ENCODE measurements around the gene ST3GAL3. TPM values are rescaled to one million over a fixed set of nuclear protein-coding genes. Genes with fewer than 3 reads are reported as not detected.

ST3GAL3 gene
- polyA plus RNA-seq, 2 donors = 3.6 to 4.5 TPM

- H3K27ac ChIP-seq (ENCODE audit: low read depth in 2 of 2, low read length in 1 of 2) = no peak overlapping the region
- no peak overlapping the region for H3K4me3 ChIP-seq (ENCODE audit: low read depth in 1 of 2, low read length in 2 of 2)
- no peaks in the 10 kb centered on the region for H3K9me3 ChIP-seq (ENCODE audit: control insufficient read depth in 2 of 2, insufficient read depth in 1 of 2, low read depth in 1 of 2, low read length in 1 of 2)
- H3K4me1 ChIP-seq (ENCODE audit: control insufficient read depth in 2 of 2, insufficient read depth in 2 of 2, low read length in 1 of 2) = no peaks in the 10 kb centered on the region
- 83 to 92% methylated on average over 4 of the region's 4 CpGs for WGBS, 2 donors
- H3K27me3 ChIP-seq (ENCODE audit: control insufficient read depth in 1 of 2, insufficient read depth in 2 of 2, low read length in 2 of 2) = no peaks in the 10 kb centered on the region
- H3K36me3 ChIP-seq (ENCODE audit: control insufficient read depth in 2 of 2, insufficient read depth in 2 of 2, low read length in 1 of 2) = no peaks in the 10 kb centered on the region
These were observed 97.2 kb downstream of the ST3GAL3 start for GRCh38 chr1:43804569-43804968.

- Histone ChIP-seq H3K4me3 (ENCODE audit: low read depth in 1 of 2, low read length in 2 of 2) (no peak overlapping the region), H3K27ac (ENCODE audit: low read depth in 2 of 2, low read length in 1 of 2) (no peak overlapping the region), H3K4me1 (ENCODE audit: control insufficient read depth in 2 of 2, insufficient read depth in 2 of 2, low read length in 1 of 2) (no peaks in the 10 kb centered on the region), H3K9me3 (ENCODE audit: control insufficient read depth in 2 of 2, insufficient read depth in 1 of 2, low read depth in 1 of 2, low read length in 1 of 2) (no peaks in the 10 kb centered on the region), H3K36me3 (ENCODE audit: control insufficient read depth in 2 of 2, insufficient read depth in 2 of 2, low read length in 1 of 2) (no peaks in the 10 kb centered on the region), H3K27me3 (ENCODE audit: control insufficient read depth in 1 of 2, insufficient read depth in 2 of 2, low read length in 2 of 2) (no peaks in the 10 kb centered on the region)
- WGBS, 2 donors = 96 to 97% methylated on average over 5 of the region's 5 CpGs
These were observed 98.0 kb downstream of the ST3GAL3 start for GRCh38 chr1:43805340-43805739.

- Histone ChIP-seq H3K4me1 (ENCODE audit: control insufficient read depth in 2 of 2, insufficient read depth in 2 of 2, low read length in 1 of 2) (no peaks in the 10 kb centered on the region), H3K27ac (ENCODE audit: low read depth in 2 of 2, low read length in 1 of 2) (no peak overlapping the region), H3K36me3 (ENCODE audit: control insufficient read depth in 2 of 2, insufficient read depth in 2 of 2, low read length in 1 of 2) (no peaks in the 10 kb centered on the region), H3K27me3 (ENCODE audit: control insufficient read depth in 1 of 2, insufficient read depth in 2 of 2, low read length in 2 of 2) (no peaks in the 10 kb centered on the region), H3K4me3 (ENCODE audit: low read depth in 1 of 2, low read length in 2 of 2) (no peak overlapping the region), H3K9me3 (ENCODE audit: control insufficient read depth in 2 of 2, insufficient read depth in 1 of 2, low read depth in 1 of 2, low read length in 1 of 2) (no peaks in the 10 kb centered on the region)
- 91 to 97% methylated on average over 2 of the region's 2 CpGs for WGBS, 2 donors
These were observed 98.8 kb downstream of the ST3GAL3 start for GRCh38 chr1:43806183-43806582.

- no peaks in the 10 kb centered on the region for H3K4me1 ChIP-seq (ENCODE audit: control insufficient read depth in 2 of 2, insufficient read depth in 2 of 2, low read length in 1 of 2)
- H3K36me3 ChIP-seq (ENCODE audit: control insufficient read depth in 2 of 2, insufficient read depth in 2 of 2, low read length in 1 of 2) = no peaks in the 10 kb centered on the region
- 98% methylated on average over 2 of the region's 2 CpGs for WGBS, 2 donors
- H3K27me3 ChIP-seq (ENCODE audit: control insufficient read depth in 1 of 2, insufficient read depth in 2 of 2, low read length in 2 of 2) = no peaks in the 10 kb centered on the region
- no peaks in the 10 kb centered on the region for H3K9me3 ChIP-seq (ENCODE audit: control insufficient read depth in 2 of 2, insufficient read depth in 1 of 2, low read depth in 1 of 2, low read length in 1 of 2)
- no peak overlapping the region for H3K4me3 ChIP-seq (ENCODE audit: low read depth in 1 of 2, low read length in 2 of 2)
- H3K27ac ChIP-seq (ENCODE audit: low read depth in 2 of 2, low read length in 1 of 2) = no peak overlapping the region
These were observed 101.8 kb downstream of the ST3GAL3 start for GRCh38 chr1:43809097-43809673.

- no peaks in the 10 kb centered on the region for H3K36me3 ChIP-seq (ENCODE audit: control insufficient read depth in 2 of 2, insufficient read depth in 2 of 2, low read length in 1 of 2)
- H3K27ac ChIP-seq (ENCODE audit: low read depth in 2 of 2, low read length in 1 of 2) = no peak overlapping the region
- H3K4me1 ChIP-seq (ENCODE audit: control insufficient read depth in 2 of 2, insufficient read depth in 2 of 2, low read length in 1 of 2) = no peaks in the 10 kb centered on the region
- H3K4me3 ChIP-seq (ENCODE audit: low read depth in 1 of 2, low read length in 2 of 2) = no peak overlapping the region
- 86 to 89% methylated on average over 3 of the region's 3 CpGs for WGBS, 2 donors
- H3K27me3 ChIP-seq (ENCODE audit: control insufficient read depth in 1 of 2, insufficient read depth in 2 of 2, low read length in 2 of 2) = no peaks in the 10 kb centered on the region
- H3K9me3 ChIP-seq (ENCODE audit: control insufficient read depth in 2 of 2, insufficient read depth in 1 of 2, low read depth in 1 of 2, low read length in 1 of 2) = no peaks in the 10 kb centered on the region
These were observed 105.2 kb downstream of the ST3GAL3 start for GRCh38 chr1:43812579-43812978.

- no peak overlapping the region for H3K27ac ChIP-seq (ENCODE audit: low read depth in 2 of 2, low read length in 1 of 2)
- no peaks in the 10 kb centered on the region for H3K36me3 ChIP-seq (ENCODE audit: control insufficient read depth in 2 of 2, insufficient read depth in 2 of 2, low read length in 1 of 2)
- H3K27me3 ChIP-seq (ENCODE audit: control insufficient read depth in 1 of 2, insufficient read depth in 2 of 2, low read length in 2 of 2) = no peaks in the 10 kb centered on the region
- no peak overlapping the region for H3K4me3 ChIP-seq (ENCODE audit: low read depth in 1 of 2, low read length in 2 of 2)
- WGBS, 2 donors = 87 to 91% methylated on average over 2 of the region's 2 CpGs
- no peaks in the 10 kb centered on the region for H3K4me1 ChIP-seq (ENCODE audit: control insufficient read depth in 2 of 2, insufficient read depth in 2 of 2, low read length in 1 of 2)
- H3K9me3 ChIP-seq (ENCODE audit: control insufficient read depth in 2 of 2, insufficient read depth in 1 of 2, low read depth in 1 of 2, low read length in 1 of 2) = no peaks in the 10 kb centered on the region
These were observed 107.1 kb downstream of the ST3GAL3 start for GRCh38 chr1:43814401-43814800.

GRCh38 chr1:43817304-43817939 lies 110.1 kb downstream of the ST3GAL3 start:
- H3K27me3 ChIP-seq (ENCODE audit: control insufficient read depth in 1 of 2, insufficient read depth in 2 of 2, low read length in 2 of 2) = no peaks in the 10 kb centered on the region
- no peak overlapping the region for H3K4me3 ChIP-seq (ENCODE audit: low read depth in 1 of 2, low read length in 2 of 2)
- H3K4me1 ChIP-seq (ENCODE audit: control insufficient read depth in 2 of 2, insufficient read depth in 2 of 2, low read length in 1 of 2) = peaks cover 0 to 2% of the 10 kb centered on the region in 2 donors
- no peaks in the 10 kb centered on the region for H3K36me3 ChIP-seq (ENCODE audit: control insufficient read depth in 2 of 2, insufficient read depth in 2 of 2, low read length in 1 of 2)
- H3K27ac ChIP-seq (ENCODE audit: low read depth in 2 of 2, low read length in 1 of 2) = no peak overlapping the region
- no peaks in the 10 kb centered on the region for H3K9me3 ChIP-seq (ENCODE audit: control insufficient read depth in 2 of 2, insufficient read depth in 1 of 2, low read depth in 1 of 2, low read length in 1 of 2)

- Histone ChIP-seq H3K27ac (ENCODE audit: low read depth in 2 of 2, low read length in 1 of 2) (no peak overlapping the region), H3K36me3 (ENCODE audit: control insufficient read depth in 2 of 2, insufficient read depth in 2 of 2, low read length in 1 of 2) (no peaks in the 10 kb centered on the region), H3K9me3 (ENCODE audit: control insufficient read depth in 2 of 2, insufficient read depth in 1 of 2, low read depth in 1 of 2, low read length in 1 of 2) (no peaks in the 10 kb centered on the region), H3K4me3 (ENCODE audit: low read depth in 1 of 2, low read length in 2 of 2) (no peak overlapping the region), H3K4me1 (ENCODE audit: control insufficient read depth in 2 of 2, insufficient read depth in 2 of 2, low read length in 1 of 2) (peaks cover 0 to 2% of the 10 kb centered on the region in 2 donors), H3K27me3 (ENCODE audit: control insufficient read depth in 1 of 2, insufficient read depth in 2 of 2, low read length in 2 of 2) (no peaks in the 10 kb centered on the region)
- 97% methylated on average over 1 of the region's 1 CpG for WGBS, 2 donors
These were observed 111.4 kb downstream of the ST3GAL3 start for GRCh38 chr1:43818691-43819090.

- Histone ChIP-seq H3K4me1 (ENCODE audit: control insufficient read depth in 2 of 2, insufficient read depth in 2 of 2, low read length in 1 of 2) (peaks cover 0 to 2% of the 10 kb centered on the region in 2 donors), H3K27me3 (ENCODE audit: control insufficient read depth in 1 of 2, insufficient read depth in 2 of 2, low read length in 2 of 2) (no peaks in the 10 kb centered on the region), H3K4me3 (ENCODE audit: low read depth in 1 of 2, low read length in 2 of 2) (no peak overlapping the region), H3K27ac (ENCODE audit: low read depth in 2 of 2, low read length in 1 of 2) (no peak overlapping the region), H3K36me3 (ENCODE audit: control insufficient read depth in 2 of 2, insufficient read depth in 2 of 2, low read length in 1 of 2) (no peaks in the 10 kb centered on the region), H3K9me3 (ENCODE audit: control insufficient read depth in 2 of 2, insufficient read depth in 1 of 2, low read depth in 1 of 2, low read length in 1 of 2) (no peaks in the 10 kb centered on the region)
- WGBS, 2 donors = 99% methylated on average over 4 of the region's 4 CpGs
These were observed 112.0 kb downstream of the ST3GAL3 start for GRCh38 chr1:43819357-43819756.

GRCh38 chr1:43821471-43821870 lies 114.1 kb downstream of the ST3GAL3 start:
- Histone ChIP-seq H3K27me3 (ENCODE audit: control insufficient read depth in 1 of 2, insufficient read depth in 2 of 2, low read length in 2 of 2) (no peaks in the 10 kb centered on the region), H3K4me3 (ENCODE audit: low read depth in 1 of 2, low read length in 2 of 2) (no peak overlapping the region), H3K4me1 (ENCODE audit: control insufficient read depth in 2 of 2, insufficient read depth in 2 of 2, low read length in 1 of 2) (peaks cover 0 to 2% of the 10 kb centered on the region in 2 donors), H3K9me3 (ENCODE audit: control insufficient read depth in 2 of 2, insufficient read depth in 1 of 2, low read depth in 1 of 2, low read length in 1 of 2) (no peaks in the 10 kb centered on the region), H3K27ac (ENCODE audit: low read depth in 2 of 2, low read length in 1 of 2) (no peak overlapping the region), H3K36me3 (ENCODE audit: control insufficient read depth in 2 of 2, insufficient read depth in 2 of 2, low read length in 1 of 2) (no peaks in the 10 kb centered on the region)
- 72 to 76% methylated on average over 5 of the region's 5 CpGs for WGBS, 2 donors
